SU-DHL-6 (cell line): ENCODE results near the gene CERT1.

Experiments used
- H2AFZ ChIP-seq: fragments of 200-600 bp; sonication (generic); 2 replicates; pipeline ENCODE4 v1.6.1; 2014; ENCODE audit warnings: low read depth, mild to moderate bottlenecking, moderate library complexity, mixed read lengths, antibody characterized with exemption, low read length; ENCODE audit not compliant: severe bottlenecking
- H3F3A ChIP-seq: fragments of 200-600 bp; shearing (Covaris generic); 2 replicates; pipeline ENCODE4 v1.6.0; 2016; ENCODE audit warnings: antibody characterized with exemption, mild to moderate bottlenecking; ENCODE audit not compliant: insufficient read depth
- H3K27ac ChIP-seq: fragments of 200-600 bp; sonication (generic); 2 replicates; pipeline ENCODE4 v1.5.1; 2016; ENCODE audit warnings: low read depth, mild to moderate bottlenecking, low read length, moderate library complexity, mixed read lengths
- H3K27me3 ChIP-seq: fragments of 200-600 bp; sonication (generic), shearing (Covaris generic); 2 replicates; pipeline ENCODE4 v1.6.0; 2014; ENCODE audit warnings: mild to moderate bottlenecking, low read length
- H3K36me3 ChIP-seq: fragments of 200-600 bp; sonication (generic); 2 replicates; pipeline ENCODE4 v1.6.1; 2014; ENCODE audit warnings: mild to moderate bottlenecking, low read length, mixed read lengths
- H3K4me2 ChIP-seq: fragments of 300-600, 200-600 bp; shearing (Covaris generic), sonication (generic); 2 replicates; pipeline ENCODE4 v1.6.0; 2014; ENCODE audit warnings: low read length, low read depth, mild to moderate bottlenecking; ENCODE audit not compliant: poor library complexity, severe bottlenecking
- H3K4me3 ChIP-seq: fragments of 200-600 bp; sonication (generic); 2 replicates; pipeline ENCODE4 v1.5.1; 2014; ENCODE audit warnings: antibody characterized with exemption, low read length, mild to moderate bottlenecking, mixed read lengths; ENCODE audit not compliant: insufficient read depth, poor library complexity, severe bottlenecking
- H3K79me2 ChIP-seq: fragments of 200-600 bp; sonication (generic); 2 replicates; pipeline ENCODE4 v1.6.1; 2014; ENCODE audit warnings: mild to moderate bottlenecking, low read length, moderate library complexity; ENCODE audit not compliant: insufficient read depth
- H3K9ac ChIP-seq: fragments of 200-600 bp; sonication (generic); 2 replicates; pipeline ENCODE4 v1.7.0; 2014; ENCODE audit warnings: mild to moderate bottlenecking, low read length
- H3K9me2 ChIP-seq: fragments of 200-600 bp; sonication (generic); replicated peaks from 2 replicates; pipeline ENCODE4 v1.6.1; 2014; ENCODE audit warnings: low read length; ENCODE audit not compliant: insufficient read depth
- H3K9me3 ChIP-seq: fragments of 200-600 bp; sonication (generic); 2 replicates; pipeline ENCODE4 v1.6.1; 2014; ENCODE audit warnings: low read length, mixed read lengths; ENCODE audit not compliant: insufficient read depth
- H4K20me1 ChIP-seq: fragments of 200-600 bp; sonication (generic); 2 replicates; pipeline ENCODE4 v1.6.1; 2014; ENCODE audit warnings: low read depth, mild to moderate bottlenecking, antibody characterized with exemption, low read length, moderate library complexity, mixed read lengths
- CTCF ChIP-seq: fragments of 200-600 bp; sonication (generic); IDR thresholded peaks from one replicate; pipeline ENCODE4 v1.5.1; 2017; ENCODE audit warnings: antibody characterized with exemption, mild to moderate bottlenecking, low read length, moderate library complexity; ENCODE audit not compliant: insufficient read depth, poor library complexity, severe bottlenecking
- EZH2phosphoT487 ChIP-seq: fragments of 200-600 bp; sonication (generic), shearing (Covaris generic); conservative IDR thresholded peaks from 2 replicates; pipeline ENCODE4 v1.6.1; 2018; ENCODE audit warnings: mild to moderate bottlenecking, antibody characterized with exemption, low read length, moderate library complexity, mixed read lengths

Gene CERT1

DNA sequence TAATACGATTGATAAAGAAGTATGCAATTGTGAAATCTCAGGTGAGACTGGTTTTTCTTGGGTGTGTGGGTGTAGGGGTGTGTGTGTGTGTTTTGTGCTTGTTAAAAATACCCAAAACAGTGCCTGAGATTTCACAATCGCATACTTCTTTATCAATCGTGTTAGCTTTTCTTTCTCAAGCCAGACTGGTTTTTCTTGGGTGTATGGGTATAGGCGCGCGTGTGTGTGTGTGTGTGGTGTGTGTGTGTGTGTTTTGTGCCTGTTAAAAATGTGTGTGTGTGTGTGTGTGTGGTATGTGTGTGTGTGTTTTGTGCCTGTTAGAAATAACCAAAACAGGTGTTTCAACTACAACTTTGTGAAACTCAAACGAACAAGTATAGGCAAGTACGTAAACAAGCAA lies 53.7 kb downstream of the CERT1 start:
- no peak overlapping the region for H3K27ac ChIP-seq
- no peak overlapping the region for H2AFZ ChIP-seq
- no peak for TF ChIP-seq EZH2phosphoT487
- TF ChIP-seq CTCF: no peak
- no peak overlapping the region for H3K4me2 ChIP-seq
- no peaks in the 10 kb centered on the region for H3K9me2 ChIP-seq
- no peaks in the 10 kb centered on the region; the same call in 1 of the 2 replicates for H3K79me2 ChIP-seq
- H3K9me3 ChIP-seq: no peaks in the 10 kb centered on the region
- no peaks in the 10 kb centered on the region for H3K27me3 ChIP-seq
- no peak overlapping the region for H3K9ac ChIP-seq
- H3K4me3 ChIP-seq: no peak overlapping the region
- no peaks in the 10 kb centered on the region for H4K20me1 ChIP-seq
- H3F3A ChIP-seq: no peaks in the 10 kb centered on the region
- H3K36me3 ChIP-seq: no peaks in the 10 kb centered on the region

DNA sequence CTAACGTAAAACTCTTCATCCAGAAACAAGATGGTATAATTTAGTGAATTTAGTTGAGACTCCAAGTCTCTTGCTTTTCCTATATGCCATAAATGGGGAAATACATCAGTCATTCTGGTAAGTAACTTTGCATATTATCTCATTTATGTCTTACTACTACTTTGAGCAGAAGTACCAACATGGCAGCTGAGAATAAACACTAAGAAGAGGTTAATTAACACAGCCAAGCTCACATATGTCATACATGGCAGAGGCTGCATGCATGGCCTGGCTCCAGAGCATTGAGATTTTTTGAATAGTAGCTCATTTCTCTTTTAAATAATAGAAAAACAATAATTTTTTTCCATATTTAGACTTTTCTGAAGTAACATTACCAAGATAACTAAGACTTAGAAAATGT lies 54.3 kb downstream of the CERT1 start:
- Histone ChIP-seq H3K27me3 (no peaks in the 10 kb centered on the region), H3K9me3 (no peaks in the 10 kb centered on the region), H3K79me2 (no peaks in the 10 kb centered on the region; the same call in 1 of the 2 replicates), H3K27ac (no peak overlapping the region), H4K20me1 (no peaks in the 10 kb centered on the region), H3K4me2 (no peak overlapping the region), H3F3A (no peaks in the 10 kb centered on the region), H3K9me2 (no peaks in the 10 kb centered on the region), H3K4me3 (no peak overlapping the region), H3K36me3 (no peaks in the 10 kb centered on the region), H3K9ac (no peak overlapping the region), H2AFZ (no peak overlapping the region)
- no peak for TF ChIP-seq CTCF

- TF ChIP-seq CTCF (no peak), EZH2phosphoT487 (no peak)
- peaks cover 3% of the 10 kb centered on the region; the same call in 1 of the 2 replicates for H3K36me3 ChIP-seq
- H2AFZ ChIP-seq: no peak overlapping the region
- no peaks in the 10 kb centered on the region for H4K20me1 ChIP-seq
- H3K4me3 ChIP-seq: no peak overlapping the region
- H3K4me2 ChIP-seq: no peak overlapping the region
- H3K79me2 ChIP-seq: no peaks in the 10 kb centered on the region
- H3F3A ChIP-seq: no peaks in the 10 kb centered on the region
- H3K9me2 ChIP-seq: no peaks in the 10 kb centered on the region
- H3K9ac ChIP-seq: no peak overlapping the region
- H3K9me3 ChIP-seq: no peaks in the 10 kb centered on the region; the same call in none of the 2 replicates
- no peaks in the 10 kb centered on the region for H3K27me3 ChIP-seq
- no peak overlapping the region for H3K27ac ChIP-seq
Measured at GRCh38 chr5:75450069-75450468, 61.4 kb downstream of the CERT1 start.
